Hepatocyte (in vitro differentiated cells): ENCODE results near the gene COL20A1. TPM values are rescaled to one million over a fixed set of nuclear protein-coding genes. Genes with fewer than 3 reads are reported as not detected.

Source experiments
- DNase-seq: peaks from one replicate; pipeline ENCODE4 v3.0.0-alpha.2; 2016; ENCODE audit warnings: low spot score
- H2AFZ ChIP-seq: fragments of 200-600 bp; sonication (generic); 2 replicates; pipeline ENCODE4 v1.6.0; 2016; ENCODE audit warnings: antibody characterized with exemption, mild to moderate bottlenecking
- H3K27ac ChIP-seq: fragments of 200-600 bp; sonication (generic); 2 replicates; pipeline ENCODE4 v1.5.1; 2016; ENCODE audit warnings: mild to moderate bottlenecking
- H3K27me3 ChIP-seq: fragments of 200-600 bp; sonication (generic); 2 replicates; pipeline ENCODE4 v1.6.1; 2016
- H3K36me3 ChIP-seq: fragments of 200-600 bp; sonication (generic); replicated peaks from 2 replicates; pipeline ENCODE4 v1.5.1; 2016; ENCODE audit warnings: low read depth; ENCODE audit not compliant: insufficient read depth
- H3K4me1 ChIP-seq: fragments of 200-600 bp; sonication (generic); 2 replicates; pipeline ENCODE4 v1.5.1; 2016; ENCODE audit warnings: mild to moderate bottlenecking, moderate library complexity; ENCODE audit not compliant: insufficient read depth
- H3K4me2 ChIP-seq: fragments of 200-600 bp; sonication (generic); 2 replicates; pipeline ENCODE4 v1.6.0; 2016
- H3K4me3 ChIP-seq: fragments of 200-600 bp; sonication (generic); 2 replicates; pipeline ENCODE4 v1.5.1; 2016; ENCODE audit warnings: mild to moderate bottlenecking
- H3K79me2 ChIP-seq: fragments of 200-600 bp; sonication (generic); 2 replicates; pipeline ENCODE4 v1.6.0; 2017; ENCODE audit warnings: mild to moderate bottlenecking
- H3K9me2 ChIP-seq: fragments of 200-600 bp; sonication (generic); replicated peaks from 2 replicates; pipeline ENCODE4 v1.6.0; 2017; ENCODE audit warnings: mild to moderate bottlenecking; ENCODE audit not compliant: insufficient read depth
- H3K9me3 ChIP-seq: fragments of 200-600 bp; sonication (generic); 2 replicates; pipeline ENCODE4 v1.5.1; 2016; ENCODE audit warnings: low read depth, mild to moderate bottlenecking
- H4K20me1 ChIP-seq: fragments of 200-600 bp; sonication (generic); 2 replicates; pipeline ENCODE4 v1.6.0; 2016; ENCODE audit warnings: mild to moderate bottlenecking; ENCODE audit not compliant: insufficient read depth, poor library complexity, severe bottlenecking
- CTCF ChIP-seq: fragments of 200-600 bp; sonication (generic); IDR thresholded peaks from 2 replicates; pipeline ENCODE4 v1.5.1; 2016; ENCODE audit warnings: antibody characterized with exemption, mild to moderate bottlenecking; ENCODE audit not compliant: poor library complexity
- EZH2 ChIP-seq: fragments of 200-600 bp; sonication (generic); IDR thresholded peaks from 2 replicates; pipeline ENCODE4 v1.6.1; 2016; ENCODE audit warnings: antibody characterized with exemption, mild to moderate bottlenecking, borderline replicate concordance
- EZH2phosphoT487 ChIP-seq: fragments of 200-600 bp; sonication (generic); IDR thresholded peaks from one replicate; pipeline ENCODE4 v1.6.1; 2018; ENCODE audit warnings: antibody characterized with exemption, mild to moderate bottlenecking, low read depth, moderate library complexity; ENCODE audit not compliant: unreplicated experiment, severe bottlenecking
- WGBS: methylation state at CpG from one replicate; pipeline ENCODE4 v1.1.6; 2016; ENCODE audit warnings: low lambda C conversion rate; ENCODE audit errors: missing lambda C conversion rate; 5-methylcytosine and 5-hydroxymethylcytosine counted together
- polyA plus RNA-seq: library from polyadenylated mRNA; unstranded; fragments of >200 nt; fragmentation: Nextera tagmentation; extraction: Ambion mirVana; gene quantifications from 2 replicates; pipeline ENCODE4 v1.2.1, GENCODE V29; 2016
- total RNA-seq: library from RNA; depleted of rRNA; stranded (reverse); fragments of >200 nt; gene quantifications from 2 replicates; pipeline ENCODE4 v1.2.3, GENCODE V29; 2014

COL20A1 gene
- total and polyA plus RNA-seq, 2 experiments from 2014 or later, result not detected

GRCh38 chr20:63328026-63328700 lies 35.2 kb downstream of the COL20A1 start:
- Histone ChIP-seq H3K4me2 (no peak overlapping the region), H3K79me2 (no peaks in the 10 kb centered on the region), H4K20me1 (no peaks in the 10 kb centered on the region), H3K9me2 (no peaks in the 10 kb centered on the region), H2AFZ (no peak overlapping the region), H3K4me3 (no peak overlapping the region), H3K4me1 (no peaks in the 10 kb centered on the region), H3K27ac (no peak overlapping the region), H3K9me3 (no peaks in the 10 kb centered on the region), H3K36me3 (no peaks in the 10 kb centered on the region), H3K27me3 (no peaks in the 10 kb centered on the region)
- TF ChIP-seq CTCF, result no peak
- TF ChIP-seq EZH2, result no peak
- no peak for TF ChIP-seq EZH2phosphoT487
- 90% methylated on average over 20 of the region's 20 CpGs for WGBS
- no peak for DNase-seq

- H3K79me2 ChIP-seq, result no peaks in the 10 kb centered on the region
- no peak for TF ChIP-seq EZH2phosphoT487
- no peak for TF ChIP-seq EZH2
- no peak for TF ChIP-seq CTCF
- H2AFZ ChIP-seq, result no peak overlapping the region
- no peaks in the 10 kb centered on the region for H3K36me3 ChIP-seq
- H3K4me2 ChIP-seq, result no peak overlapping the region
- no peak overlapping the region for H3K4me3 ChIP-seq
- H3K27me3 ChIP-seq, result no peaks in the 10 kb centered on the region
- no peaks in the 10 kb centered on the region for H3K9me2 ChIP-seq
- no peak overlapping the region for H3K27ac ChIP-seq
- H3K9me3 ChIP-seq, result no peaks in the 10 kb centered on the region
- no peak for DNase-seq
- no peaks in the 10 kb centered on the region for H3K4me1 ChIP-seq
- 80% methylated on average over 20 of the region's 21 CpGs for WGBS
- no peaks in the 10 kb centered on the region for H4K20me1 ChIP-seq
These were observed 35.8 kb downstream of the COL20A1 start for GRCh38 chr20:63328718-63329275.

- no peak overlapping the region for H3K4me2 ChIP-seq
- H3K4me1 ChIP-seq, result no peaks in the 10 kb centered on the region
- H3K79me2 ChIP-seq, result no peaks in the 10 kb centered on the region
- H2AFZ ChIP-seq, result no peak overlapping the region
- no peaks in the 10 kb centered on the region for H3K9me3 ChIP-seq
- no peak for TF ChIP-seq EZH2phosphoT487
- TF ChIP-seq CTCF, result no peak
- no peak for TF ChIP-seq EZH2
- no peaks in the 10 kb centered on the region for H3K36me3 ChIP-seq
- no peak for DNase-seq
- no peaks in the 10 kb centered on the region for H3K9me2 ChIP-seq
- no peak overlapping the region for H3K4me3 ChIP-seq
- H3K27me3 ChIP-seq, result no peaks in the 10 kb centered on the region
- no peak overlapping the region for H3K27ac ChIP-seq
- WGBS, result 88% methylated on average over 17 of the region's 18 CpGs
- no peaks in the 10 kb centered on the region for H4K20me1 ChIP-seq
These were observed 36.5 kb downstream of the COL20A1 start for GRCh38 chr20:63329331-63330083.
